HG03571 (cell line): Measurements from ENCODE around the gene ZNF621.
A peak's percentile ranks its signal among the peaks of the same experiment; 100 is the strongest.
"Not testable (repeated sequence)": the region's sequence is repeated elsewhere in the genome, so short reads cannot be mapped to it uniquely, and the experiment has no call there.

Experiments used
- ATAC-seq: cut with Tn5 transposase; IDR thresholded peaks from one replicate; pipeline ENCODE4 v1.9.1; 2021; ENCODE audit not compliant: unreplicated experiment

ZNF621 gene

DNA sequence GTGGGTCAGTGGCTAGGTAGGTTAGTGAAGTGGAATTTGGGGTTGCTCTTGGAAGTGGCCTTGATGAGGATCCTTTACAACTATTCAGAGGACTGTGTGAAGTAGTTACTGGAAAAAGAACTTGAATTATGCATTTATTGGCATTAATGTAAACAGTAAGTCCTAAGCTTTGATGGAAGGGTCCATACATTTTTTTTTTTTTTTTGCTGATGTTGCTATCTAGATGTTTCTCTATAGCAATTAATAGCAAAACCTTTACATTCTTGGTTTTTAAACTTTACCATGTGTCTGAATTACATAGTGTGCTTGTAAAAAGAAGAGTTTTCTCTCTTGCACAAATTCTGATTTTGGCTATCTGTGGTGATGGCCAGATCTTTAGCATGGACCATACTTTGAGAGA is 9.5 kb downstream of the ZNF621 start:
- no peak for ATAC-seq

DNA sequence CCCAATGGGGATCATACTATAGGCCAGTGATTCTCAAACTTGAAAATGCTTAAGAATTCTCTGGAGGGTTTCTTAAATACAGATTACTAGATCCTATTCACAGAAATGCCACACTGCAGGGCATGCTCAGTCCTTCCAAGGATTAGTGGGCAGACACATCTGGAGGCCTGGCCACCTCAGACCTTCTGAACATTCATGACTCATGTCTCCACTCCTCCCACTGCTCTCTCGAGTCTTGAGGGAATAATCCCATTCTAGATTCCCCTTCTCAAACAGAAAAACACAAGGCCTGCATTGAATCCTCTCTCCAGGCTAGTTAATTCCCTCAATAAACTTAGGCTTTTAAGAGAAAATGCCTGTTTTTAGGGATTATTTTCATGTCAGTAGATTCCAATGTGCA is 22.1 kb downstream of the ZNF621 start:
- no peak for ATAC-seq

GRCh38 chr3:40550167-40550566 is 25.4 kb downstream of the ZNF621 start:
- ATAC-seq: no peak

- ATAC-seq: no peak
Measured at GRCh38 chr3:40557575-40558161, 32.9 kb downstream of the ZNF621 start.

- ATAC-seq: not testable (repeated sequence)
Measured at GRCh38 chr3:40562482-40562881, 37.7 kb downstream of the ZNF621 start.

DNA sequence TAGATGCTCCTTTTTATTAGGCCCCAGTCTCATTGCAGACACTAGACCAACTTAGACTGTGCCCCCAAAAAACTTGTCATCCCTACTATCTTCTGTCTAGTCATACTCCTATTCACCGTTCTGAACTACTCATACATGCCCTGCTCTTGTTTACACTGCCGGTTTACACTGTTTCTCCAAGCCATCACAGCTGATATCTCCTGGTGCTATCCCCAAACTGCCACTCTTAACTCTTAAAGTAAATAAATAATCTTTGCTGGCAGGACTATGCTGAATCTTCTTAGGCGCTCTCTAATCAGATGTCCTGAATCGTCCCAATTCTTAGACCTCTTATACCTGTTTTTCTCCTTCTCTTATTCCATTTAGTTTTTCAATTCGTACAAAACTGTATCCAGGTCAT is 40.9 kb downstream of the ZNF621 start:
- not testable (repeated sequence) for ATAC-seq

GRCh38 chr3:40566694-40567093 is 41.9 kb downstream of the ZNF621 start:
- ATAC-seq: no peak

DNA sequence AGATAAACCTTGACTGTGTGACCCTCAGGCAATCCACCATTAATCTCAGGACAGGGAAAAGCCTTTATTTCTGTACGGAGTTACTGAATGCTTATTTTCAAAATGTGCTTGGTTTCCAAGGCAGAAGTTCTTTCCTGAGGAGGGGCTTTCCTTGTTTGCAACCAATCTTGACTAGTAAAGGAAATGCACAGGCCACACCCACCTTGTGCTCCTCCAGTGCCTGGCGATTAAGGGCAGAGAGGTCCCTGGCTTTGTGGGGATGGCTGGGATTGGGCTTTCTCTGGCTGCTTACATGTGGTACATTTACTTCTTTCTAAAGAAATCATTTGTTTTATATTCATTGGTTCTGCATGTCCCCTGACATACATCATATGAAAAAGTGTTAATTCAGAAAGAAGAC is 47.8 kb downstream of the ZNF621 start:
- no peak for ATAC-seq

DNA sequence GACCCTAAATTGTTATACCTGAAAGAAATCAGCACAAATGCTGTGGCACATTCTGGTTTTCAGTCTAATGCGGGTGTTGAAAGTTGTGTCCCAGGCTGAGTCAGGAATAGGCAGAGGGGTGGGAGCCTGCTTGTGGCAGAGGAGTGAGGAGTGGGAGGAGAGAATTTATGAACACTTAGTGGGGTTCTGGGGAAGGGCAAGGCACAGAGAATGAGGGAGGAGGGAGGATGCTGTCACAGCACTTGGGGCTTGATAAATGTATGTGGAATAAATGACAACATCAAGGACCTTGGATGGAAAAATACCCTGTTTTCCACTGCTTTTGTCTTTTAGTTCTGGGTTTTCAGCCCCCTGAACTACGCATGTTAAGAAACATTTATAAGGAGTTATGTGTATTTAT is 49.3 kb downstream of the ZNF621 start:
- no peak for ATAC-seq

DNA sequence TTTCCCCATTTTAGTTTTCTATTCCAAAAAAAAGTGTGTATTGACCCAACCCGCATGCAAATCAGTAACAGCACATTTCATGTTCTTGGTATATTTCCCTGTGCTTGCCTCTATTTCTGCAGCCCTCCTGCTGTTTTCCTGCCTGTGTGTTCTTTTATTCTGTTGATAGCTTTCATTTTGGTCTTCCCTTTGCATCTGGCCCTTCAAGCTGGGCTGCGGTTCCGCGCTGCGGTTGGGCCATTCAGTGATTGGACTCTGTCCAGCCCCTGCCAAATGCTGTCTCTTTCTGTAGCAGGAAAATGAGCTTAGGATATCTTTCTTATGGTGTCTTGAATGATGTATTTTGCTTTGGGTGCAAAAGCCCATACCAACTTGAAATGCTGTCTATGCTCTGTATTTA is 49.9 kb downstream of the ZNF621 start:
- ATAC-seq: no peak

- no peak for ATAC-seq
Measured at GRCh38 chr3:40576396-40576795, 51.6 kb downstream of the ZNF621 start.

- ATAC-seq: no peak
Measured at GRCh38 chr3:40580494-40581091, 55.8 kb downstream of the ZNF621 start.

DNA sequence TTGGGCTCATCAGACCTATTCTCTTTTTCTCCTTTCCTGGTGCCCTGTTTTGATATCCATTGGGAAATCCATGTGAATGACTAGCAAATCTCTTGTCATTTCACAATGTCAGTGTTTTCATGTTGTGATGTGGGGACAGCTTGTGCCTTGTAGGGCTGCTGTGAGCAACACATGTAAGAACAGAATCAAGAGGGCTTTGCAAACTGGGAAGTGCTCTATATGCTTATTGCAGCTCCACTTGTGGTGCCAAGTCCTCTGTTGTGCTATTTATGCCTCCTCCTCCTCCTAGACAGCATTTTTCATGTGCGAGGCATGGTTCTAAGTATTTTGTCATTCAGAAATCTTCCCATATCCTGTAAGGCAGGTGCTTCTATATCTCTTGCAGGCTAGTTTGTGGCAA is 56.4 kb downstream of the ZNF621 start:
- ATAC-seq: no peak

- ATAC-seq: no peak
Measured at GRCh38 chr3:40582401-40583027, 57.8 kb downstream of the ZNF621 start.

GRCh38 chr3:40583691-40584090 is 58.9 kb downstream of the ZNF621 start:
- ATAC-seq: no peak

DNA sequence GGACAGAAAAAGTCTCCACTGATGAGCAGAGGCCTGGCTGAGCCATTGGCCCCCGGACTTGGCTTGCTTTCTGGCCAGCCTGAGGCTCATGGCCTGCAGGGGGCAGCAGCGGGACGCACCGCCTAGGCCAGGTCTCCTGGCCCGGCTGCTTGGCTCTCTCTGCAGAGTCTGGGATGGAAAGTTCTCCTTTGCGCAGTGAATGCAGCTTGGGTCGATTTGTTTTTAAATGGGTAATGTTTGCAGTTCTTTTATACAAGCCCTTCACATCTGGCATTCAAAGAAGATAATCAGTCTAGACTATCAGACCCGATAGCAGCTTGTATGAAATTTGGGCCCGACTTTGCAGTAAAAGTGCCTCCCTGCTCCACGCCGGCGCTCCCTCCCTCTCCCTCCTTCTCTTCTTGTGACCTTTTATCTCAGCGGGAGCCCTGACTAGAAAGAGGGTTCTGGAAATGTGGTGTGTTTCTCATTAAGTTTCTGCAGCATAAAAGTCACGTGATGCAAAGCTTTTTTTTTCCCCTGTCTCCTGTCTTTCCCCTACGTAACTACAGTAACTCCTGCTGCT is 59.9 kb downstream of the ZNF621 start:
- ATAC-seq: peak; percentile 53

GRCh38 chr3:40585381-40586016 is 60.7 kb downstream of the ZNF621 start:
- ATAC-seq: no peak

DNA sequence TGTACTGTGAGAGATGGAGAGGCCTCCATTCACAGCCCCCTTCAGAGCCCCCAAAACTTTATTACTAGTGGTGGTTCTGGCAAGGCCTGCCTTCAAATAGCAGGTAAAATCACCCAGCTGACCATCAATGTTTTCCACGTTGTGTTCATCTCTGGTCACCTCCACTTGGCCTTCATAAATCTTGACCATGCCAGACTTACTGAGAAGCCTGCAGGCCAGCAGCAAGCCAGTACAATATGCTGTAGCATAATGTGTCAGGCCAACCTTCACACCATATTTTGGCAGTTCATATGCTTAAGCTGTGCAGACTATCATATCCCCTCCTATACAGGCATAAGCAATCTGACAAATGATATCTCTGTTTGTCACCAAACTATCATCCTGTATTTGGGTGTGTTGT is 62.1 kb downstream of the ZNF621 start:
- no peak for ATAC-seq

GRCh38 chr3:40588406-40588805 is 63.6 kb downstream of the ZNF621 start:
- ATAC-seq: no peak
